Peyer's patch (tissue), 4 donors: ENCODE results near the gene FAM117B.

Experiments used
- POLR2A ChIP-seq, 2 donors: fragments of 450-650 bp; IDR thresholded peaks; one replicate each; pipeline ENCODE4 v1.5.1; 2017; ENCODE audit warnings: antibody characterized with exemption in 2 of 2, mild to moderate bottlenecking in 2 of 2, moderate library complexity in 2 of 2
- TF ChIP-seq, protein P1 (sequence below), 6 experiments: fragments of 450-650 bp in 4 of 6; fragments of 200-600 bp in 2 of 6; sonication (generic) in 1 of 6; IDR thresholded peaks; one replicate each; pipeline ENCODE4 v1.5.1; 2017 to 2019; ENCODE audit warnings: antibody characterized with exemption in 6 of 6, mild to moderate bottlenecking in 3 of 6, moderate library complexity in 1 of 6

- TF ChIP-seq, protein P1, sequence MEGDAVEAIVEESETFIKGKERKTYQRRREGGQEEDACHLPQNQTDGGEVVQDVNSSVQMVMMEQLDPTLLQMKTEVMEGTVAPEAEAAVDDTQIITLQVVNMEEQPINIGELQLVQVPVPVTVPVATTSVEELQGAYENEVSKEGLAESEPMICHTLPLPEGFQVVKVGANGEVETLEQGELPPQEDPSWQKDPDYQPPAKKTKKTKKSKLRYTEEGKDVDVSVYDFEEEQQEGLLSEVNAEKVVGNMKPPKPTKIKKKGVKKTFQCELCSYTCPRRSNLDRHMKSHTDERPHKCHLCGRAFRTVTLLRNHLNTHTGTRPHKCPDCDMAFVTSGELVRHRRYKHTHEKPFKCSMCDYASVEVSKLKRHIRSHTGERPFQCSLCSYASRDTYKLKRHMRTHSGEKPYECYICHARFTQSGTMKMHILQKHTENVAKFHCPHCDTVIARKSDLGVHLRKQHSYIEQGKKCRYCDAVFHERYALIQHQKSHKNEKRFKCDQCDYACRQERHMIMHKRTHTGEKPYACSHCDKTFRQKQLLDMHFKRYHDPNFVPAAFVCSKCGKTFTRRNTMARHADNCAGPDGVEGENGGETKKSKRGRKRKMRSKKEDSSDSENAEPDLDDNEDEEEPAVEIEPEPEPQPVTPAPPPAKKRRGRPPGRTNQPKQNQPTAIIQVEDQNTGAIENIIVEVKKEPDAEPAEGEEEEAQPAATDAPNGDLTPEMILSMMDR (IDR thresholded peaks at IDR 0.05): no peak
- TF ChIP-seq POLR2A (IDR thresholded peaks at IDR 0.05): no peak
These were observed 134.4 kb downstream of the FAM117B start for GRCh38 chr2:202769201-202769600.
